HG03066 (cell line): ENCODE data around the gene NCOA6.
"Not testable (repeated sequence)": the region's sequence is repeated elsewhere in the genome, so short reads cannot be mapped to it uniquely, and the experiment has no call there.

ENCODE experiments used
- ATAC-seq: cut with Tn5 transposase; IDR thresholded peaks from one replicate; pipeline ENCODE4 v1.9.1; 2021; ENCODE audit warnings: low read depth; ENCODE audit not compliant: unreplicated experiment

Gene NCOA6

GRCh38 chr20:34780291-34780690 lies 45.2 kb downstream of the NCOA6 start:
- not testable (repeated sequence) for ATAC-seq

- no peak for ATAC-seq
These were observed 49.3 kb downstream of the NCOA6 start for GRCh38 chr20:34776177-34776576.

- no peak for ATAC-seq
These were observed 50.6 kb downstream of the NCOA6 start for GRCh38 chr20:34774886-34775285.

- no peak for ATAC-seq
These were observed 51.0 kb downstream of the NCOA6 start for GRCh38 chr20:34774449-34774848.

- ATAC-seq: no peak
These were observed 51.7 kb downstream of the NCOA6 start for GRCh38 chr20:34773726-34774125.

GRCh38 chr20:34772437-34772836 lies 53.0 kb downstream of the NCOA6 start:
- no peak for ATAC-seq

GRCh38 chr20:34771680-34772081 lies 53.8 kb downstream of the NCOA6 start:
- ATAC-seq: no peak

- ATAC-seq: no peak
These were observed 57.4 kb downstream of the NCOA6 start for GRCh38 chr20:34768096-34768495.

- no peak for ATAC-seq
These were observed 63.4 kb downstream of the NCOA6 start for GRCh38 chr20:34762031-34762555.

- no peak for ATAC-seq
These were observed 70.1 kb downstream of the NCOA6 start for GRCh38 chr20:34755367-34755766.

- ATAC-seq: no peak
These were observed 70.8 kb downstream of the NCOA6 start for GRCh38 chr20:34754611-34755010.

- no peak for ATAC-seq
These were observed 71.6 kb downstream of the NCOA6 start for GRCh38 chr20:34753706-34754461.

GRCh38 chr20:34751453-34751852 lies 74.0 kb downstream of the NCOA6 start:
- ATAC-seq: no peak

GRCh38 chr20:34750484-34750883 lies 75.0 kb downstream of the NCOA6 start:
- ATAC-seq: no peak

GRCh38 chr20:34748709-34749108 lies 76.7 kb downstream of the NCOA6 start:
- no peak for ATAC-seq

- ATAC-seq: no peak
These were observed 78.0 kb downstream of the NCOA6 start for GRCh38 chr20:34747479-34747878.

GRCh38 chr20:34746674-34747073 lies 78.8 kb downstream of the NCOA6 start:
- no peak for ATAC-seq

- ATAC-seq: no peak
These were observed 80.6 kb downstream of the NCOA6 start for GRCh38 chr20:34744847-34745246.

- ATAC-seq: no peak
These were observed 81.1 kb downstream of the NCOA6 start for GRCh38 chr20:34744340-34744739.

- ATAC-seq: no peak
These were observed 82.4 kb downstream of the NCOA6 start for GRCh38 chr20:34743039-34743438.

- no peak for ATAC-seq
These were observed 89.2 kb downstream of the NCOA6 start for GRCh38 chr20:34736106-34736735.

GRCh38 chr20:34732523-34732922 lies 92.9 kb downstream of the NCOA6 start:
- ATAC-seq: no peak
